Osteoblast (primary cell): ENCODE results near the gene DTL. TPM values are rescaled to one million over a fixed set of nuclear protein-coding genes. Genes with fewer than 3 reads are reported as not detected.

Experiments
- DNase-seq: peaks from one replicate; pipeline ENCODE4 v3.0.0; 2011; ENCODE audit warnings: low spot score, mixed read lengths; ENCODE audit not compliant: insufficient read length; ENCODE audit errors: missing footprints
- H2AFZ ChIP-seq: 2 replicates; pipeline ENCODE4 v1.6.0; 2011; ENCODE audit warnings: mild to moderate bottlenecking, low read length
- H3K27ac ChIP-seq: 2 replicates; pipeline ENCODE4 v1.5.1; 2011; ENCODE audit warnings: mild to moderate bottlenecking, low read depth, low read length, moderate library complexity
- H3K27me3 ChIP-seq: 2 replicates; pipeline ENCODE4 v1.6.0; 2012; ENCODE audit warnings: mild to moderate bottlenecking, control low read depth, inconsistent platforms, low read length, moderate library complexity; ENCODE audit not compliant: insufficient read depth
- H3K36me3 ChIP-seq: 2 replicates; pipeline ENCODE4 v1.5.1; 2011; ENCODE audit warnings: mild to moderate bottlenecking, low read length, control low read depth, moderate library complexity; ENCODE audit not compliant: insufficient read depth
- H3K4me1 ChIP-seq: 2 replicates; pipeline ENCODE4 v1.5.1; 2011; ENCODE audit warnings: mild to moderate bottlenecking, low read length, control low read depth, moderate library complexity; ENCODE audit not compliant: insufficient read depth
- H3K4me2 ChIP-seq: 2 replicates; pipeline ENCODE4 v1.6.0; 2011; ENCODE audit warnings: mild to moderate bottlenecking, low read length; ENCODE audit not compliant: insufficient read depth
- H3K4me3 ChIP-seq: fragments of 200-600 bp; sonication (generic); 3 replicates; pipeline ENCODE4 v1.5.1; 2012; ENCODE audit warnings: mild to moderate bottlenecking, low read length, inconsistent platforms; ENCODE audit not compliant: insufficient read depth
- H3K79me2 ChIP-seq: 2 replicates; pipeline ENCODE4 v1.6.0; 2012; ENCODE audit warnings: mild to moderate bottlenecking, low read length, control low read depth, inconsistent platforms; ENCODE audit not compliant: insufficient read depth
- H3K9me3 ChIP-seq: 2 replicates; pipeline ENCODE4 v1.5.1; 2011; ENCODE audit warnings: low read depth, low read length, control low read depth
- H4K20me1 ChIP-seq: 2 replicates; pipeline ENCODE4 v1.6.0; 2012; ENCODE audit warnings: mild to moderate bottlenecking, low read length, control low read depth; ENCODE audit not compliant: insufficient read depth
- total RNA-seq: library from RNA; depleted of rRNA; stranded (reverse); fragments of >200 nt; gene quantifications from 2 replicates; pipeline ENCODE4 v1.2.3, GENCODE V29; 2012
- TF ChIP-seq, protein P1 (sequence below): IDR thresholded peaks from 2 replicates; pipeline ENCODE4 v1.5.1; 2011; ENCODE audit warnings: mild to moderate bottlenecking, low read depth, low read length, moderate library complexity; ENCODE audit errors: extremely low read depth

The DTL gene
- total RNA-seq, 1 donor: 2.9 TPM

- H3K27me3 ChIP-seq: no peaks in the 10 kb centered on the region
- no peak for DNase-seq
- H3K4me3 ChIP-seq: no peak overlapping the region
- no peak overlapping the region for H3K4me2 ChIP-seq
- TF ChIP-seq, protein P1, sequence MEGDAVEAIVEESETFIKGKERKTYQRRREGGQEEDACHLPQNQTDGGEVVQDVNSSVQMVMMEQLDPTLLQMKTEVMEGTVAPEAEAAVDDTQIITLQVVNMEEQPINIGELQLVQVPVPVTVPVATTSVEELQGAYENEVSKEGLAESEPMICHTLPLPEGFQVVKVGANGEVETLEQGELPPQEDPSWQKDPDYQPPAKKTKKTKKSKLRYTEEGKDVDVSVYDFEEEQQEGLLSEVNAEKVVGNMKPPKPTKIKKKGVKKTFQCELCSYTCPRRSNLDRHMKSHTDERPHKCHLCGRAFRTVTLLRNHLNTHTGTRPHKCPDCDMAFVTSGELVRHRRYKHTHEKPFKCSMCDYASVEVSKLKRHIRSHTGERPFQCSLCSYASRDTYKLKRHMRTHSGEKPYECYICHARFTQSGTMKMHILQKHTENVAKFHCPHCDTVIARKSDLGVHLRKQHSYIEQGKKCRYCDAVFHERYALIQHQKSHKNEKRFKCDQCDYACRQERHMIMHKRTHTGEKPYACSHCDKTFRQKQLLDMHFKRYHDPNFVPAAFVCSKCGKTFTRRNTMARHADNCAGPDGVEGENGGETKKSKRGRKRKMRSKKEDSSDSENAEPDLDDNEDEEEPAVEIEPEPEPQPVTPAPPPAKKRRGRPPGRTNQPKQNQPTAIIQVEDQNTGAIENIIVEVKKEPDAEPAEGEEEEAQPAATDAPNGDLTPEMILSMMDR: no peak
- no peaks in the 10 kb centered on the region for H3K36me3 ChIP-seq
- no peak overlapping the region for H3K27ac ChIP-seq
- H3K4me1 ChIP-seq: no peaks in the 10 kb centered on the region
- H2AFZ ChIP-seq: no peak overlapping the region
- H4K20me1 ChIP-seq: no peaks in the 10 kb centered on the region
- no peaks in the 10 kb centered on the region for H3K9me3 ChIP-seq
- H3K79me2 ChIP-seq: no peaks in the 10 kb centered on the region
Measured at GRCh38 chr1:212132025-212132424, 96.5 kb downstream of the DTL start.

GRCh38 chr1:212133319-212133718 is 97.8 kb downstream of the DTL start:
- H3K27me3 ChIP-seq: no peaks in the 10 kb centered on the region
- no peak overlapping the region for H3K4me3 ChIP-seq
- H3K4me2 ChIP-seq: no peak overlapping the region
- TF ChIP-seq, protein P1: no peak
- no peak for DNase-seq
- no peaks in the 10 kb centered on the region for H3K36me3 ChIP-seq
- H4K20me1 ChIP-seq: no peaks in the 10 kb centered on the region
- H3K9me3 ChIP-seq: no peaks in the 10 kb centered on the region
- H3K79me2 ChIP-seq: no peaks in the 10 kb centered on the region
- no peak overlapping the region for H2AFZ ChIP-seq
- no peak overlapping the region for H3K27ac ChIP-seq
- no peaks in the 10 kb centered on the region for H3K4me1 ChIP-seq

DNA sequence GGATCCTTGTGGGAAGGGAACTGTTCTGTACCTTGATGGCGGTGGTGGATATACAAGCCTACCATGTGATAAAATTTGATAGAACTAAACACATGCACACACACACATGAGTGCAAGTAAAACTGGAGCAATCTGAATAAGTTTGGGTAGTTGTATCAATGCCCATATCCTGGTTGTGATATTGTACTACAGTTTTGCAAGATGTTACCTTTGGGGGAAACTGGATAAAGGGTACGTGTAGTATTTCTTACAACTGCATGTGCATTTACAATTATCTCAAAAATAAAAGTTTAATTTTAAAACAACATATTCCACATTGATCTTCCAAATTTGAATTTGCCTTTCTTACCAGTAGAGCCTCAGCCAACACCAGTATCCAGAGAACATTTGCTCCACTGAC is 99.6 kb downstream of the DTL start:
- Histone ChIP-seq H3K27me3 (no peaks in the 10 kb centered on the region), H2AFZ (no peak overlapping the region), H3K4me2 (no peak overlapping the region), H3K4me3 (no peak overlapping the region), H3K9me3 (no peaks in the 10 kb centered on the region), H3K79me2 (no peaks in the 10 kb centered on the region), H3K27ac (no peak overlapping the region), H4K20me1 (no peaks in the 10 kb centered on the region), H3K4me1 (no peaks in the 10 kb centered on the region), H3K36me3 (no peaks in the 10 kb centered on the region)
- no peak for DNase-seq
- TF ChIP-seq, protein P1: no peak

GRCh38 chr1:212137854-212138253 is 102.3 kb downstream of the DTL start:
- Histone ChIP-seq H3K79me2 (no peaks in the 10 kb centered on the region), H3K4me3 (no peak overlapping the region), H4K20me1 (no peaks in the 10 kb centered on the region), H3K4me1 (no peaks in the 10 kb centered on the region), H2AFZ (no peak overlapping the region), H3K27ac (no peak overlapping the region), H3K36me3 (no peaks in the 10 kb centered on the region), H3K27me3 (no peaks in the 10 kb centered on the region), H3K9me3 (no peaks in the 10 kb centered on the region), H3K4me2 (no peak overlapping the region)
- no peak for DNase-seq
- TF ChIP-seq, protein P1: no peak
